ENCODE measurements around the gene EMC6. TPM values are rescaled to one million over a fixed set of nuclear protein-coding genes. Genes with fewer than 3 reads are reported as not detected.

The EMC6 gene
- 44.5 and 63.7 TPM in 2 replicates for total RNA-seq

DNA sequence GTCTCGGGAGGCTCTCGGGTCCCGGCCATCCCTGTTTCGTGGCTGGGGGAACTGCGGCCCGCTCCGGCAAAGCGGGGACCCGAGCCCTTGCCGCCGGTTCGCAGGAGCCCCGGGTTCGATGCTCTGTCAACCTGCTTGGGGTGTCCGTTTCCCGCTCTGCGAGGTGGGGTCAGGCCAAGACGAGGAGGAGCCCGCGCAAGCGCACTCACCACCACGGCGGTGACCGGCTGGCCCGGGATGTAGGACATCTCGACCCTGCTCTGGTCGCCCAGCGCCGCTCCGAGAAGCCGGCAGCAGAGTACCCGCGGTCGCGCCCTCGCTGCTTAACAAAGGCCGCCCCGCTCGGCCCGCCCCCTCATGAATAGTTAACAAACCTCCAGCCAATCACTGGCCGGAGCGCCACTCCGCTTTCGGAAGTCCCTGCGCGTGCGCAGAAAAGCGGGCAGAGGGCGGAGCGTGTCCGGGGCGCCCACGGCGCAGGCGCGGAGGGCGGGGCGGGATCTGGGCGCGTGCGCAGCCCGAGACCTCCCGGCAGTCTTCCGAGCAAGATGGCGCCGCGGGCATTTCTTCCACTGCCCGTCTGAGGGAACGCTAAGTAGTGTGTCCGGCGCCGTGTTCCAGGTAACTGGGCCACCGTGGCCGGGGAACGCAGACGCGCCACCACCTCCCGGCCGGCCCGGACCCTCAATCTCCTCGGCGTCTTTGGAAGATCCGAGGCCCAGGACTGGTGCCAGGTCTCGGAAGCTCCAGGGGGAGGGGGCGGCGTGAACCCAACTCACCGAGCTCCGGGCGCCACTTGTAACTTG lies at the start of gene EMC6, which contains the start of gene TAX1BP3:
Gene EMC6, plus strand, starts transcription at position 534 of the 806 bp plus-strand sequence. CDS start 335 bp downstream, outside the sequence.
Gene TAX1BP3, minus strand, starts transcription at position 300 of the 806 bp plus-strand sequence. Its CDS starts 52 bp downstream, at position 248.

DNA sequence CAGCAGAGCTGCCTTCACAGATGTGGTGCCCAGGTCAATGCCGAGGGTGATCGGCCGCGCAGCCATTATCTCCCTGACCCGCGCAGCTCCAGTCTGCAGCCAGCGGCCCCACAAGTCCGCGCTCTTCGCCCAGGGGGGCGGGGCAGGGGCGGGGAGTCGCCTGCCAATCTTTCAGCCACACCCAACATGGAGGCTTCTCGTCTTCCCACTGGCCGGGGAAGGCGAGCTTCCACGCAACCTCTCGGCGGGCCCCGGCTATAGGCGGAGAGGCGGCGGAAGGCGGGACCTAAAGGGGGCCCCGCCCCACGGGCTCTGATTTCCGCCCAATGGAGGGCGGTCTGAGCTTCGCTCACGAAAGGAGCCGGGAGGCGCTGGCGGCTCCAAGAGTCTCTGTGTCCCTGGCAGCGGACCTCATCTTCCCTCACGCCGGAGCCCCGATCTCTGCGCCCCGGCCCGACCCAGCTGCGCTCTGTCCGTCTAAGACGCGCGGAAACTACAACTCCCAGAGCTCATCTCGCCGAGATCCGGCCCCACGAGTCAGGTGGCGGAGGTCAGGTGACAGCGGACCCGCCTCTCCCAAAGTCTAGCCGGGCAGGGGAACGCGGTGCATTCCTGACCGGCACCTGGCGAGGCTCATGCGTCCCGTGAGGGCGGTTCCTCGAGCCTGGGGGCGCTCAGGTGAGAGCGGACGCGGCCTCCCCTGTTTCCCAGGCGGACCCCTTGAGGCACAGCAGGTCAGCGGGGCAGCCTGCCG lies 32.3 kb upstream of the EMC6 start, which contains the start of the genes CTNS and SHPK:
Gene CTNS, plus strand, starts transcription at position 607 of the 754 bp plus-strand sequence. CDS start 3,447 bp downstream, outside the sequence.
Gene SHPK, minus strand, starts transcription at position 97 of the 754 bp plus-strand sequence. Its CDS starts 31 bp downstream, at position 66.

DNA sequence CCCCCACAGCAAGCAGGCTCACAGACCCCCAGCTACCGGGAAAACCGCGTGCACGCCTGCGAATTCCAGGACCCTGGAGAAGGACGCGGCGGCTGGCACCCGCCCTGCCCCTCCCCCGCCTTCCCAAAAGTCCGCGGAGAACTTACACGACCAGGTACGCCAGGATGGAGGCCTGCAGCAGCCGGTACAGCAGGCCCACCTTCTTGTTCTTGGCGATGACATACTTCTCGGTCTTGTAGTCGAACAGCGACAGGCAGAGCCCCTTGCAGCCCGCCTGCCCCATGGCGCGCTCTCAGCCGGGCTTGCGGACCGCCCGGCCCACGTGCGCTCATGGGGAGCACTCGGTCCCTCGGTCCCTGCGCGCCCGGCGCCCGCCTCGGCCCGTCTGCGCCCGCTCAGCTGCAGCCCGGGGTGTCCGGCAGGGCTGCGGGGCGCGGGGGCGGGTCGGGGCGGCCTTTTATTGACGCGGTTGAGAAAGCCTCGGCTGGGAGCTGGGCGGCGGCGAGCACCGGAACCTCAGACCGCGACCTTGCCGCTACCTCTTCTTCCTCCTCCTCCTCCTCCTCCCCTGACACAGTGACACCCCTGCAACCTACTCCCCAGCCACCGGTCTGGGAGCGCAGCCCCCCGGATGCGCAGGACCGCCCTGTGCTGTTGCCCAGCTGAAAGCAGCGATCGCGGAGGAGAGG lies 27.3 kb downstream of the EMC6 start, which contains the start of gene P2RX5:
Gene P2RX5, minus strand, starts transcription at position 433 of the 689 bp plus-strand sequence. Its CDS starts 150 bp downstream, at position 283.

Other genes starting within 250 kb of the EMC6 start
- gene OR1E2, start 235.0 kb upstream of the EMC6 start, total RNA-seq = not detected in 2 replicates
- 0.38 TPM in 1 of 2 replicates, not detected in the other for gene SPATA22, start 197.0 kb upstream of the EMC6 start, total RNA-seq
- gene ASPA, start 192.8 kb upstream of the EMC6 start, total RNA-seq = not detected in 2 replicates
- 0.65 and 0.89 TPM in 2 replicates for gene TRPV3, start 111.0 kb upstream of the EMC6 start, total RNA-seq
- 0.81 and 1.0 TPM in 2 replicates for gene TRPV1, start 59.4 kb upstream of the EMC6 start, total RNA-seq
- gene SHPK, start 32.6 kb upstream of the EMC6 start, total RNA-seq = 18.7 and 24.1 TPM in 2 replicates
- 21.0 and 37.0 TPM in 2 replicates for gene CTNS, start 32.1 kb upstream of the EMC6 start, total RNA-seq
- 451 and 479 TPM in 2 replicates for gene TAX1BP3, start 234 bp upstream of the EMC6 start, total RNA-seq
- gene P2RX5, start 27.3 kb downstream of the EMC6 start, total RNA-seq = 9.1 and 13.2 TPM in 2 replicates
- 1.5 and 17.3 TPM in 2 replicates for gene HASPIN, start 55.1 kb downstream of the EMC6 start, total RNA-seq
- gene ITGAE, start 132.4 kb downstream of the EMC6 start, total RNA-seq = 11.3 and 32.9 TPM in 2 replicates
- 9.5 and 10.9 TPM in 2 replicates for gene NCBP3, start 177.4 kb downstream of the EMC6 start, total RNA-seq
- 10.1 and 12.8 TPM in 2 replicates for gene CAMKK1, start 224.2 kb downstream of the EMC6 start, total RNA-seq
- under 0.01 TPM in 1 of 2 replicates, not detected in the other for gene P2RX1, start 247.7 kb downstream of the EMC6 start, total RNA-seq

Data from mesangial cell (primary cell).